Endothelial cell (in vitro differentiated cells): ENCODE results near the gene FSD1. TPM values are rescaled to one million over a fixed set of nuclear protein-coding genes. Genes with fewer than 3 reads are reported as not detected.

Source experiments
- DNase-seq: peaks from one replicate; pipeline ENCODE4 v3.0.0; 2021; ENCODE audit warnings: low spot score
- H3K27ac Mint-ChIP-seq: one replicate; pipeline ENCODE4 v1.8.0; 2021; ENCODE audit warnings: mixed read lengths, inconsistent platforms; ENCODE audit not compliant: unreplicated experiment
- H3K27me3 Mint-ChIP-seq: one replicate; pipeline ENCODE4 v1.8.0; 2021; ENCODE audit warnings: mild to moderate bottlenecking, moderate library complexity, mixed read lengths, inconsistent platforms; ENCODE audit not compliant: unreplicated experiment
- H3K36me3 Mint-ChIP-seq: one replicate; pipeline ENCODE4 v1.8.0; 2021; ENCODE audit warnings: mild to moderate bottlenecking, low read depth, mixed read lengths, inconsistent platforms; ENCODE audit not compliant: unreplicated experiment
- H3K4me1 Mint-ChIP-seq: one replicate; pipeline ENCODE4 v1.8.0; 2021; ENCODE audit warnings: mild to moderate bottlenecking, mixed read lengths, inconsistent platforms; ENCODE audit not compliant: unreplicated experiment
- H3K4me3 Mint-ChIP-seq: one replicate; pipeline ENCODE4 v1.8.0; 2021; ENCODE audit warnings: mild to moderate bottlenecking, mixed read lengths, inconsistent platforms; ENCODE audit not compliant: unreplicated experiment
- H3K9me3 Mint-ChIP-seq: one replicate; pipeline ENCODE4 v1.8.0; 2021; ENCODE audit warnings: mixed read lengths, inconsistent platforms; ENCODE audit not compliant: unreplicated experiment
- CTCF ChIP-seq: fragments of 200-600 bp; sonication (generic); IDR thresholded peaks from one replicate; pipeline ENCODE4 v1.5.0; 2021; ENCODE audit warnings: antibody characterized with exemption; ENCODE audit not compliant: unreplicated experiment
- total RNA-seq: library from RNA; stranded (reverse); fragmentation: NEBNext Ultra II Directional; extraction: Animal tissue kit (Norgen Biotek cat#: 25700); gene quantifications from one replicate; pipeline ENCODE4 v1.2.1, GENCODE V29; 2021; ENCODE audit not compliant: unreplicated experiment

FSD1 gene
- total RNA-seq, 1 donor from 2014 or later = 19.0 TPM

GRCh38 chr19:4354282-4354681, 49.9 kb downstream of the FSD1 start:
- H3K4me1 Mint-ChIP-seq = no peaks in the 10 kb centered on the region
- peaks cover 6% of the 10 kb centered on the region for H3K27me3 Mint-ChIP-seq
- no peaks in the 10 kb centered on the region for H3K9me3 Mint-ChIP-seq
- no peak overlapping the region for H3K27ac Mint-ChIP-seq
- TF ChIP-seq CTCF = no peak
- H3K36me3 Mint-ChIP-seq = no peaks in the 10 kb centered on the region
- H3K4me3 Mint-ChIP-seq = no peak overlapping the region
- no peak for DNase-seq

- H3K27me3 Mint-ChIP-seq = peaks cover 6% of the 10 kb centered on the region
- no peaks in the 10 kb centered on the region for H3K36me3 Mint-ChIP-seq
- no peaks in the 10 kb centered on the region for H3K4me1 Mint-ChIP-seq
- no peak for DNase-seq
- H3K4me3 Mint-ChIP-seq = no peak overlapping the region
- H3K9me3 Mint-ChIP-seq = no peaks in the 10 kb centered on the region
- H3K27ac Mint-ChIP-seq = no peak overlapping the region
- TF ChIP-seq CTCF = no peak
Observed at GRCh38 chr19:4354897-4355296, 50.5 kb downstream of the FSD1 start.

- Mint-ChIP-seq H3K4me3 (no peak overlapping the region), H3K27ac (no peak overlapping the region), H3K4me1 (no peaks in the 10 kb centered on the region), H3K9me3 (no peaks in the 10 kb centered on the region), H3K27me3 (peaks cover 10% of the 10 kb centered on the region), H3K36me3 (peaks cover 6% of the 10 kb centered on the region)
- no peak for DNase-seq
- no peak for TF ChIP-seq CTCF
Observed at GRCh38 chr19:4357095-4357797, 52.8 kb downstream of the FSD1 start.

- no peaks in the 10 kb centered on the region for H3K9me3 Mint-ChIP-seq
- peaks cover 7% of the 10 kb centered on the region for H3K36me3 Mint-ChIP-seq
- no peak overlapping the region for H3K27ac Mint-ChIP-seq
- DNase-seq = no peak
- peaks cover 10% of the 10 kb centered on the region for H3K27me3 Mint-ChIP-seq
- H3K4me3 Mint-ChIP-seq = no peak overlapping the region
- TF ChIP-seq CTCF = no peak
- no peaks in the 10 kb centered on the region for H3K4me1 Mint-ChIP-seq
Observed at GRCh38 chr19:4357921-4358326, 53.5 kb downstream of the FSD1 start.

GRCh38 chr19:4358709-4359626, 54.6 kb downstream of the FSD1 start:
- no peaks in the 10 kb centered on the region for H3K9me3 Mint-ChIP-seq
- peaks cover 7% of the 10 kb centered on the region for H3K36me3 Mint-ChIP-seq
- no peaks in the 10 kb centered on the region for H3K4me1 Mint-ChIP-seq
- no peak for TF ChIP-seq CTCF
- H3K27me3 Mint-ChIP-seq = peaks cover 14% of the 10 kb centered on the region
- DNase-seq = no peak
- H3K4me3 Mint-ChIP-seq = no peak overlapping the region
- H3K27ac Mint-ChIP-seq = peak overlapping the region; percentile 48
